ENCODE measurements around the gene UMAD1. TPM values are rescaled to one million over a fixed set of nuclear protein-coding genes. Genes with fewer than 3 reads are reported as not detected.

Gene UMAD1
- polyA plus RNA-seq, 1 of the 3 experiments (the other 2 are of a cell fraction), result 13.9 TPM

DNA sequence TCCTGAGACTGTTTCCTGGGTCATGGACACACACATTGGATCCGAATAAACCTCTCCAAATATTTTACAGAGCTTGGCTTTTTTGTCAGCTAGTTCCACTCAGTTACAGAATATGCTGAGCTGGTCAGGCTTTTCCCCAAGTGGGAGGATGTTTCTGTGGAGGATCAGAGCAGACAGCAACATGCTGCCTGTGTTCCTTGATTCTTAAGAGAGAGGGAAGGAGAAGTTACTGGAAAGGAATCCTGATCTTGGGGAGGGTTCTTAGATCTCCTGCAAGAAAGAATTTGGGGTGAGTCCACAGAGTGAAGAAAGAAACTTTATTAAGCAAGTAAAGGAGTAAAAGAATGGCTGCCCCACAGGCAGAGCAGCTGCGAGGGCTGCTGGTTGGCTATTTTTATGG, 154.7 kb downstream of the UMAD1 start (continued):
- TF ChIP-seq, protein P1, sequence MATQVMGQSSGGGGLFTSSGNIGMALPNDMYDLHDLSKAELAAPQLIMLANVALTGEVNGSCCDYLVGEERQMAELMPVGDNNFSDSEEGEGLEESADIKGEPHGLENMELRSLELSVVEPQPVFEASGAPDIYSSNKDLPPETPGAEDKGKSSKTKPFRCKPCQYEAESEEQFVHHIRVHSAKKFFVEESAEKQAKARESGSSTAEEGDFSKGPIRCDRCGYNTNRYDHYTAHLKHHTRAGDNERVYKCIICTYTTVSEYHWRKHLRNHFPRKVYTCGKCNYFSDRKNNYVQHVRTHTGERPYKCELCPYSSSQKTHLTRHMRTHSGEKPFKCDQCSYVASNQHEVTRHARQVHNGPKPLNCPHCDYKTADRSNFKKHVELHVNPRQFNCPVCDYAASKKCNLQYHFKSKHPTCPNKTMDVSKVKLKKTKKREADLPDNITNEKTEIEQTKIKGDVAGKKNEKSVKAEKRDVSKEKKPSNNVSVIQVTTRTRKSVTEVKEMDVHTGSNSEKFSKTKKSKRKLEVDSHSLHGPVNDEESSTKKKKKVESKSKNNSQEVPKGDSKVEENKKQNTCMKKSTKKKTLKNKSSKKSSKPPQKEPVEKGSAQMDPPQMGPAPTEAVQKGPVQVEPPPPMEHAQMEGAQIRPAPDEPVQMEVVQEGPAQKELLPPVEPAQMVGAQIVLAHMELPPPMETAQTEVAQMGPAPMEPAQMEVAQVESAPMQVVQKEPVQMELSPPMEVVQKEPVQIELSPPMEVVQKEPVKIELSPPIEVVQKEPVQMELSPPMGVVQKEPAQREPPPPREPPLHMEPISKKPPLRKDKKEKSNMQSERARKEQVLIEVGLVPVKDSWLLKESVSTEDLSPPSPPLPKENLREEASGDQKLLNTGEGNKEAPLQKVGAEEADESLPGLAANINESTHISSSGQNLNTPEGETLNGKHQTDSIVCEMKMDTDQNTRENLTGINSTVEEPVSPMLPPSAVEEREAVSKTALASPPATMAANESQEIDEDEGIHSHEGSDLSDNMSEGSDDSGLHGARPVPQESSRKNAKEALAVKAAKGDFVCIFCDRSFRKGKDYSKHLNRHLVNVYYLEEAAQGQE (IDR thresholded peaks at IDR 0.05; ENCODE audit: low read depth, low read length), result no peak
- TF ChIP-seq POLR2AphosphoS5 (IDR thresholded peaks at IDR 0.05; ENCODE audit: low read depth, low read length) (no peak), NFIC (IDR thresholded peaks at IDR 0.05; ENCODE audit: borderline replicate concordance) (no peak)

DNA sequence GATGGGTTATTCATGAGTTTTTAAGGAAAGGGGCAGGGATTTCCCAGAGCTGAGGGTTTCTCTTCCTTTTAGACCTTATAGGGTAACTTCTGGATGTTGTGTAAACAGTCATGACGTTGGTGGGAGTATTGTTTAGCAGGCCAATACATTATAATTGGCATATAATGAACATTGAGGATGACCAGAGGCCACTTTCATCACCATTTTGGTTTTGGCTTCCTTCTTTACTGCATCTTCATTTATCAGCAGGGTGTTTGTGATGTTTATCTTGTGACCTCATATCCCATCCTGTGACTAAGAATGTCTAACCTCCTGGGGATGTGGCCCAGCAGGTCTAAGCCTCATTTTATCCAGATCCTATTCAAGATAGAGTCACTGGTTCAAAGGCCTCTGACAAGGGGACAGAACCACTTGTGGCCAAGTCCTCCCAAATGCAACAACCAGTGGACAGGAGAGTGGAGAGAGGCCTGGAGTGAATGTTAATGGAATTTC, 155.1 kb downstream of the UMAD1 start:
- DNase-seq, result no peak
- peaks cover 9 to 12% of the 10 kb centered on the region in 2 experiments; a peak in 3 of 4 replicates for H3K4me1 ChIP-seq (ENCODE audit: control insufficient read depth in 1 of 2, insufficient read depth in 2 of 2, low read depth in 1 of 2, low read length in 1 of 2)
- H3F3A ChIP-seq (replicated peaks; ENCODE audit: insufficient read depth), result peaks cover 4% of the 10 kb centered on the region
- peak in 1 of 2 experiments; percentile 50; a peak in 1 of 4 replicates for TF ChIP-seq EP300 (IDR thresholded peaks at IDR 0.05; ENCODE audit: borderline replicate concordance in 1 of 2, low read depth in 1 of 2, low read length in 1 of 2)
- peak; percentile 51; the same call in 1 of the 2 replicates for TF ChIP-seq JUND (IDR thresholded peaks at IDR 0.05)
- TF ChIP-seq FOSL2 (IDR thresholded peaks at IDR 0.05; ENCODE audit: borderline replicate concordance, low read depth), result peak; percentile 43; the same call in 1 of the 2 replicates
- peak; percentile 81 for TF ChIP-seq TCF12 (IDR thresholded peaks at IDR 0.05)
- TF ChIP-seq EZH2phosphoT487 (IDR thresholded peaks at IDR 0.05; ENCODE audit: borderline replicate concordance, low read depth), result no peak
- TF ChIP-seq, protein P2, sequence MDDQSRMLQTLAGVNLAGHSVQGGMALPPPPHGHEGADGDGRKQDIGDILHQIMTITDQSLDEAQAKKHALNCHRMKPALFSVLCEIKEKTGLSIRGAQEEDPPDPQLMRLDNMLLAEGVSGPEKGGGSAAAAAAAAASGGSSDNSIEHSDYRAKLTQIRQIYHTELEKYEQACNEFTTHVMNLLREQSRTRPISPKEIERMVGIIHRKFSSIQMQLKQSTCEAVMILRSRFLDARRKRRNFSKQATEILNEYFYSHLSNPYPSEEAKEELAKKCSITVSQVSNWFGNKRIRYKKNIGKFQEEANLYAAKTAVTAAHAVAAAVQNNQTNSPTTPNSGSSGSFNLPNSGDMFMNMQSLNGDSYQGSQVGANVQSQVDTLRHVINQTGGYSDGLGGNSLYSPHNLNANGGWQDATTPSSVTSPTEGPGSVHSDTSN (IDR thresholded peaks at IDR 0.05), result peak; percentile 49
- TF ChIP-seq, protein P1 (IDR thresholded peaks at IDR 0.05; ENCODE audit: low read depth, low read length), result no peak
- no peaks in the 10 kb centered on the region for H3K36me3 ChIP-seq (replicated peaks in 1 of 2; ENCODE audit: control insufficient read depth in 1 of 2, insufficient read depth in 2 of 2, low read length in 1 of 2)
- H3K27me3 ChIP-seq (ENCODE audit: insufficient read depth), result no peaks in the 10 kb centered on the region
- no peaks in the 10 kb centered on the region for H3K9me3 ChIP-seq
- 26% methylated on average over 1 of the region's 1 CpG for WGBS (ENCODE audit: low lambda C conversion rate)
- H3K79me2 ChIP-seq (ENCODE audit: insufficient read depth), result no peaks in the 10 kb centered on the region
- no peaks in the 10 kb centered on the region for H4K20me1 ChIP-seq (ENCODE audit: insufficient read depth)
- H2AFZ ChIP-seq (ENCODE audit: low read depth), result no peak overlapping the region
- peak overlapping the region in 1 of 2 experiments; percentile 27; a peak in 2 of 4 replicates for H3K27ac ChIP-seq (ENCODE audit: low read depth in 2 of 2, low read length in 1 of 2)
- ChIA-PET POLR2A (no interaction called here), CTCF (interaction anchor here (1.1 to 1.8 kb wide), 2 partner anchors 10 to 200 kb away, joined by 3 to 5 read pairs; no protein-coding TSS in a partner anchor)
- H3K9me2 ChIP-seq, result no peaks in the 10 kb centered on the region
- no peak overlapping the region for H3K4me3 ChIP-seq (ENCODE audit: low read depth in 2 of 2, low read length in 1 of 2)
- peak overlapping the region; percentile 46; the same call in 1 of the 2 replicates for H3K4me2 ChIP-seq
- no peak overlapping the region for H3K9ac ChIP-seq
